ENCODE data around the gene SUMO2.
"Not testable (repeated sequence)": the region's sequence is repeated elsewhere in the genome, so short reads cannot be mapped to it uniquely, and the experiment has no call there.

Gene SUMO2

DNA sequence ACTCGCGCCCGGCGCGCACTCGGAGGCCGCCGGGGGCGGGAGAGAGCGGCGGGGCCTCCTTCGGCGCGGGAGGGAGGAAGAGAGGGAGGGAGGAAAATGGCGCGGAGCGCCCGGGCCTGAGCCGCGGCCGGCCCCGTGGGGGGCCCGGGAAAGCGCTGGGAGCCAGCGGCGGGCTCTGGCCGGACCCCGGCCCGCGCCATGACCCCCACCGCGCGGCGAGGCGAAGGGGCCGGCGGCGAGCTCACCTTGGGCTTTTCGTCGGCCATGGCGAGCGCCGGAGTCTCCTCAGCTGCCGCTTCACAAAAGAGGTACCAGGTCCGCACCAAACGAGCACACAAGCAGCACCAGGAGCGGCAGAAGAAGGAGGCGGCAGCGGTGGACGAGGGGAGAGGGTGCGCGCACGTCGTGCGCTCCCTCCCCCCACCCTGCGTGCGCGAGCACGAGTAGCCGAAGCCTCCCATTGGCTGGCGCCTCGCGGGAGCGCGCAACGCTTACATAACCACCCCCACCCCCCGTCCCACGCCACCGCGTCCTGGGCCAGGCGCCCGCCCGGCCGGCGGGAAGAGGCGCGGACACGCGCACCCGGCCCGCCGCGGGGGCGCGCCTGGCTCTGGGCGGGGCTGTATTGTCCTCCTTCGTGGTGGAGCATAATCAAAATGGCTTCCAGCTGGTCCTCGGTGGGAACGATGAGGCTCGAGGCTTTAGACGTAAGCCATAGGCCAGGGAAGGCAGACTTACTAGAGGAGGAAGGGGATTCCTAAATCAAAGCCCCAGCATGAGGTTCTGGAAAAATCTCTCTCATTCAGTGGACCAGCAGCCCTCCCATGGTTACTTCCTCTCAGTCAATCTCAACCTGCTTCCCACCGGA is at the start of gene SUMO2:
Gene SUMO2, minus strand, starts transcription at position 391 of the 868 bp plus-strand sequence. Its CDS starts 125 bp downstream, at position 266.
- peak; percentile 90 for ATAC-seq
- peak; percentile 97 for DNase-seq

DNA sequence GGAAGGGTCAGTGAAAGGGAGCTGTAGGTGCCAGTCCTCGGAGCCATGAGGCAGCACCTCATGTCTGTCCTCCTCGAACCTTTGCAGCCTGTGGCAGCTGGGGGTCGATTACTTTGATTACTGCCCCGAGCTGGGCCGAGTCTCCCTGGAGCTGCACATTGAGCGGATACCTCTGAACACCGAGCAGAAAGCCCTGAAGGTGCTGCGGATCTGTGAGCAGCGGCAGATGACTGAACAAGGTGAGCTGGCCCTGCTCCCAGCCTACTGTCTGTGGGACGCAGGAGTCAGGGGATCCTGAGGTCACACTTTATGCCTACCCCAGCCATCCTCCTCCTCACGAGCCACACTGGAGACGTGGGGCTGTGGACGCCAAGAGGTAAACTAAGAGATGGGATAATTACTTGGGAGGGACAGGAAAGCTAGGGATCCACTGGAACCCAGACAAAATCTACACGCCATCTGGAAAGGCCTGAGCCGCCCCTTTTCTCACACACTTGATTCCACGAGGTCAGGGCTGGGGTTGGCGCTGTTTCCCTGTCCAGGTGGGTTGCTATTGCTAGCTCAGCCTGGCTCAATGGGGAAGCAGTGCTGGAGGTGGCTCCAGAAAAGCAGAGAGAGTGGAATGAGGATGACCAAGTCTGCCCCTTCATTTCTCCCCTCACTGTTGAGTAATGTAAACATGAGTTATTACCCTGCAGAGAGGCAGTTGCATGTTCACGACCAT is 49.1 kb upstream of the SUMO2 start:
- DNase-seq, result no peak
- no peak for ATAC-seq

DNA sequence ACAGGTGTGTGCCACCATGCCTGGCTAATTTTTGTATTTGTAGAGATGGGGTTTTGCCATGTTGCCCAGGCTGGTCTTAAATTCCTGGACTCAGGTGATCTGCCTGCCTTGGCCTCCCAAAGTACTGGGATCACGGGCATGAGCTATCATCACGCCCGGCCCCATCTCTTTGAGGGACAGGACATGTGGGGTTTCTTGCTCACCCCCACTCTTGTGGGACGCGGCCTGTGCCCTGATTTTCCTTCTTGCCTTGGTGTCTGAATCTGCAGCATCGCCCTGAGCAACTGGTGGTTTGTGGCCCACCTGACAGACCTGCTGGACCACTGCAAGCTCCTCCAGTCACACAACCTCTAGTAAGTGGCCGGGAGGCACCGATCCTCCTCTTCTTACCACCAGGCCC is 48.3 kb upstream of the SUMO2 start:
- ATAC-seq, result no peak
- no peak for DNase-seq

DNA sequence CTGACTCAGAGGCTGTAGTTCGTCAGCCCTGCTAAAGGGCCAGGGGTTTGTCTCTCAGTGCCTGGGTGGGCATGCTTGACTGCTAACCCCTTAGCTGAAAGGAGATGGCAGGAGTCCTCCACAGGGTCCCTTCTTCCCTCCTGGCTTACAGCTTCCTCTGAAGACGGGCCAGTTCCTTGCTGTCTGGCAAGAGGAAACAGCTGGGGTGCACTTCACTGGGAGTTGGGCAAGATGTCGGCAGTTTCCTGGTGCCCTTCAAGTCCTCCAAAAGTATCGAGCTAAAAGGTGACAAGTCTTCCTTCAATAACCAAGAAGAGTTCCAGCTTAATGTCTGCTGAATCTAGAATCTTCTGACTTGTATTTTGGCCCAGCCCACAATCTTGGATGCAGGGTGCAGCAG is 46.1 kb upstream of the SUMO2 start:
- ATAC-seq, result no peak

DNA sequence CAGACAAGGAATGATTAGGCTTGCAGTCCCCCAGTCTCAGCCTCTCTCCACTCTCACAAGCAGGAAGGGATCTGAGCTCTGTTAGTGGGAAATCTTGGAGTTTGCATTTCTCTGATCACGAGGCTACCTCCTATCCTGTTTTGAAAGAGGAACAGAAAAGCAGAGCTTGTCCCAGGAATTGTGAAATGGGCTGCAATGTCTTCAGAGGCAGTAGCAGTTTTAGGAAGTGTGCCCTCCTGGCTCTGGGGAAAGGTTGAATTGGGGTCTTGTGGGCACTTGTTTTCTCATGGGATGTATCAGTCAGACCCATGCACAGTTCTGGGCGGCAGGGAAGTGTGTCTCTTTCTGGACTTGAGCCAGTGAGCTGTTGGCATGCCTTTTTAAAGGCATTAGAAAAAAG is 45.5 kb upstream of the SUMO2 start:
- DNase-seq, result no peak
- ATAC-seq, result no peak

More for the DNA sequence above, 46.1 kb upstream of the SUMO2 start:
- no peak for DNase-seq

DNA sequence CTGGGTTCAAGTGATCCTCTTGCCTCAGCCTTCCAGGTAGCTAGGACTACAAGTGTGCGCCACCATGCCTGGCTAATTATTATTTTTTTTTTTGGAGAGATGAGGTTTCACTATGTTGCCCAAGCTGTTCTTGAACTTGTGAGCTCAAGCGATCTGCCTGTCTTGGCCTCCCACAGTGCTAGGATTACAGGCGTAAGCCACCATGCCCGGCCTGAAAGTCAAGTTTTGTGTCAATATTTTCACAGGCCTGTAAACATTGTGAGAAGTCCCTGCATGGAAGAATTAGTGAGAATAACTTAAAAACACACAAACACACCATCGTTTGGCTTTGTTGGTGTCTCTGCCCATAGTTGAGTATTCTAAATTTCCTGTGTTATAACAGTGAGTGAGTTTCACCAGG is 45.0 kb upstream of the SUMO2 start:
- ATAC-seq, result no peak
- DNase-seq, result no peak

DNA sequence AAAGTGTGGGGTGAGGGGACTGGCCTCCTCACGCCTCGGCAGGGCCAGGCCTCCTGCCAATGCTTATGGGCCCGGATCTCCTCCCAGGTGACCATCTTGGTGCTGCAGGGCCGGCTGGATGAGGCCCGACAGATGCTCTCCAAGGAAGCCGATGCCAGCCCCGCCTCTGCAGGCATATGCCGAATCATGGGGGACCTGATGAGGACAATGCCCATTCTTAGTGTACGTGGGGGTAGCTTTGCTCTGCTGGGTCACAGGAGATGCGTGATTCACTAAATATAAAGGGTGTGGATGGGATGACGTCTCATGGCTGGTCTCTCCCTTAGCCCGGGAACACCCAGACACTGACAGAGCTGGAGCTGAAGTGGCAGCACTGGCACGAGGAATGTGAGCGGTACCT is 42.3 kb upstream of the SUMO2 start:
- no peak for ATAC-seq
- DNase-seq, result no peak

DNA sequence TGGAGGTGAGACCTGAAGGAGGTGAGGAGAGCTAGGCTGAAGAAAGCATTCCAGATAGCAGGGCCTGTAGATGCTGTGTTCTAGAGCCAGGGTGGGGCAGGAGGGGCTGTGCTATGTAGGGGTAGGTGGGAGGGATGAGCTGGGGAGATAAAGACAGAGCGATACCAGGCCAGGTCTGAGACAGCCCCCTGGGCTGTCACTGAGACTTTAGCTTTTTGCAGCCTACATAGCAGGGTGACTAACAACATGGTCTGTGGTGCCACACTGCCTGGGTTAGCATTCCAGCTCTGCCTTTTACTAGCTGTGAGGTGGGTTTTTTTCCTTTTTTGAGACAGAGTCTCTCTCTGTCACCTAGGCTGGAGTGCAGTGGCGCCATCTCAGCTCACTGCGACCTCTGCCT is 37.1 kb upstream of the SUMO2 start:
- ATAC-seq (no peak), DNase-seq (no peak)

DNA sequence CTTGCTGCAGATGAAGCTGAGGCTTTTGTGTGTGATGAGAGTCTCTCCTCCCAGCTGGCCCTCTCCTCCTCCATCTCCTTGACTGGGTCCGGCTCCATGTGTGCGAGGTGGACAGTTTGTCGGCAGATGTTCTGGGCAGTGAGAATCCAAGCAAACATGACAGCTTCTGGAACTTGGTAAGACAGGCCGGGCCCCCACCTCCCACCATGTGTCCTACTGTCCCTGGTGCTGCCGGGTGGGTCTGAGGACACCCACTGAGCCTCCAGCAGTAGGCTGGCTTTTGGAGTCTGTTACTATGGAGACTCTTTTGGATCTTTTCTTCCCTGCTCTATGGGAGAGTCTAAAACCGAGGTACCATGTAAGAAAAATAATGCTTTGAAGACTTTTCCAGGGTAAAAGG is 35.4 kb upstream of the SUMO2 start:
- no peak for ATAC-seq
- no peak for DNase-seq

DNA sequence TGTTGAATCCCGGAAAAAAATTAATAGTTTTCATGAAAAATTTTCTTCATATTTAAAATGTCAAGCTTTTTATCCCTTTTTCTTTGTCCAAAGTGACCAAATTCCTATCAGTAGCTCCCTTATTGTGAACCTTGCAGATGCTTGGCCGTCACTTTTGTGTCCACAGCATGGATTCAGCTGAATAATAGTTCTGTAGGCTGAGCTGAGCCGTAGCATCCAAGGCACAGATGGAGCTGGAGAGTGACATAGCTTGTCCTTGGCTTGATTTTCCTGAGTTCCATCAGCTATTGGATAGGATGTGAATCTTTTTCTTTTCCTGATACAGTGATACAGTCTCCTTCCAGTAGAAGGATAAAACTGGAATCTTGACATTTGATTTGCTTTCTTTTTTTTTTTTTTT is 26.3 kb upstream of the SUMO2 start:
- DNase-seq (no peak), ATAC-seq (no peak)

DNA sequence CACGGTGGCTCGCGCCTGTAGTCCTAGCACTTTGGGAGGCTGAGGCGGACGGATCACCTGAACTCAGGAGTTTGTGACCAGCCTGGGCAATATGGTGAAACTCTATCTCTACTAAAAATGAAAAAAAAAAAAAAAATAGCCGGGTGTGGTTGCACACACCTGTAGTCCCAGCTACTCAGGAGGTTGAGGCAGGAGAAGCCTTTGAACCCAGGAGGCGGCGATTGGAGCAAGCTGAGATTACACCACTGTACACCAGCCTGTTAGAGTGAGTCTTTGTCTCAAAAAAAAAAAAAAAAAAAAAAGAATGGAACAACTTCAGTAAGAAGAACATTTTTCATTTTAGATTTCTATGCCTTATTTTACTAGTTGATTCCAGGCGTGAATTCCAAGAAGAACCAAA is 25.4 kb upstream of the SUMO2 start:
- ATAC-seq (no peak), DNase-seq (no peak)

DNA sequence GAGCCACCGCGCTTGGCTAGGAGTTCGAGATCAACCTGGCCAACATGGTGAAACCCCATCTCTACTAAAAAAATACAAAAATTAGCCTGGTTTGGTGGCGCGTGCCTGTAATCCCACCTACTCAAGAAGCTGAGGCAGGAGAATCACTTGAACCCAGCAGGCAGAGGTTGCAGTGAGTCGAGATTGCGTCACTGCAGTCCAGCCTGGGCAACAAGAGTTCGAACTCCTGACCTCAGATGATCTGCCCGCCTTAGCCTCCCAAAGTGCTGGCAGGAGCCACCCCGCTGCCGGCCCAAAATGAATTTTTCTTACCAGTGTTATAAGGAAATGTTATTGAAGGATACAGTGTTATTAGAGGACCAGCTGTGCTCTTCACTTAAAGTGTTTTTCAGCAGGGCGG is 25.0 kb upstream of the SUMO2 start:
- no peak for DNase-seq
- no peak for ATAC-seq

DNA sequence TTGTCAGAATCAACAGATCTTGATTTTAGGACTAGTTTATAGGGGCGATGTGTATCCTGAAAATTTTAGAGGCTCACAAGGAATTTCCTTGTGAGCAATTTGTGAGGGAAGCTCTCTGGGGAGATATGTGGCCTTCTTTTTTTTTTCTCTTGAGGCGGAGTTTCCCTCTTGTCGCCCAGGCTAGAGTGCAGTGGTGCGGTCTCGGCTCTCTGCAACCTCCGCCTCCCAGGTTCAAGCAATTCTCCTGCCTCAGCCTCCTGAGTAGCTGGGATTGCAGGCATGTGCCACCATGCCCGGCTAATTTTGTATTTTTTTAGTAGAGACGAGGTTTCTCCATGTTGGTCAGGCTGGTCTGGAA is 24.3 kb upstream of the SUMO2 start:
- not testable (repeated sequence) for DNase-seq, ATAC-seq

DNA sequence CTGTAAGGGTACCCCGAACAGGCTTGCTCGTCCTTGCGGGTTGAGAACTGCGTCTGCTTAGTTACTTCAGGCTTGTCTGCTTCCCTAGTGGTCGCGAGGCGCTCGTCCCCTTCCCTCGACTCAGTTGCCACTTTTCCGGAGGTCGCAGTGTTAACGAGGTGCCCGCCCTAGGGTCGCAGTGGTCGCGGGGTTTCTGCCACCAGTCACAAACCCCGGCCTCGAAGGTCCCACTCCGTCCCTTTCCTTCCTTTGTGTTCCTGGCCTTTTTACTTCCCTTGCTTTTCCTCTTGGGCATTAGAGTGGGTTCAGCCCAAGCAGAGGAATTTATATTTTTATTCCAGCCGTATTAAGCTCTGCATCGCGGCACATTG is 23.0 kb upstream of the SUMO2 start:
- no peak for ATAC-seq
- no peak for DNase-seq

DNA sequence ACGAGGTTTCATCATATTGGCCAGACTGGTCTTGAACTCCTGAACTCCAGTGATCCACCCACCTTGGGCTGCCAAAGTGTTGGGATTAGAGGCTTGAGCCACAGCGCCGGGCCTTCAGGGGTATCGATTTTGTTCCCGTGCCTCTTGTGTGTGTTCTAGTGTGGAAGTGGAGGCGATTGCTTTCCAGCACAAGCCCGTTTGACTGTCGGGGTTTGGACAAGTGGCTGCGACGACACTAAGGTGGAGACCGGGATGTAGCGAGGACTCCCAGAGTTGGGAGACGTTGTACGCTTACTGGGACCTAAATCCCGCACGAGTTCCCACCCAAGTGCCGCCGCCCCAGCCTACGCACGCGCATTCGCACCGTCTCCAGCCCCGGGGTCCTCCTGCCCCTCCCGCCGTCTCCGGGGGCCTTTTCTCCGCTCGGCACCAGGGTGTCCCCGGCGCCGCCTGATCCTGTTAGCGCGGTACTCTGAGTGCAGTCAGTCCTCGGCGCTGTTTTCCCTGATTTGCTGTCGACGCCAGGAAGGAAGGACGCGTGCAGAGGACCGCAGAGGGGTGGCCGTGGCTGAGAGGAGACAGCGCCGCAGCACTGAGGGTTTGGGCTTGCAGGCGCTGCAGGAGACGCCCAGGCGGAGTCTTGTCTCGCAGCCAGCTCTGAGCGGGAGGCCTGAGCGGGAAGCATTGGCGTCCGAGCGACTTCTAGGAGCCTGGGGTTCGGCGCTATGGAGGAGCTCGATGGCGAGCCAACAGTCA is 22.5 kb upstream of the SUMO2 start, which contains the start of gene NUP85:
Gene NUP85, plus strand, starts transcription at position 643 of the 756 bp plus-strand sequence. Its CDS starts 83 bp downstream, at position 726.
- ATAC-seq, result peak; percentile 90
- DNase-seq, result peak; percentile 97

DNA sequence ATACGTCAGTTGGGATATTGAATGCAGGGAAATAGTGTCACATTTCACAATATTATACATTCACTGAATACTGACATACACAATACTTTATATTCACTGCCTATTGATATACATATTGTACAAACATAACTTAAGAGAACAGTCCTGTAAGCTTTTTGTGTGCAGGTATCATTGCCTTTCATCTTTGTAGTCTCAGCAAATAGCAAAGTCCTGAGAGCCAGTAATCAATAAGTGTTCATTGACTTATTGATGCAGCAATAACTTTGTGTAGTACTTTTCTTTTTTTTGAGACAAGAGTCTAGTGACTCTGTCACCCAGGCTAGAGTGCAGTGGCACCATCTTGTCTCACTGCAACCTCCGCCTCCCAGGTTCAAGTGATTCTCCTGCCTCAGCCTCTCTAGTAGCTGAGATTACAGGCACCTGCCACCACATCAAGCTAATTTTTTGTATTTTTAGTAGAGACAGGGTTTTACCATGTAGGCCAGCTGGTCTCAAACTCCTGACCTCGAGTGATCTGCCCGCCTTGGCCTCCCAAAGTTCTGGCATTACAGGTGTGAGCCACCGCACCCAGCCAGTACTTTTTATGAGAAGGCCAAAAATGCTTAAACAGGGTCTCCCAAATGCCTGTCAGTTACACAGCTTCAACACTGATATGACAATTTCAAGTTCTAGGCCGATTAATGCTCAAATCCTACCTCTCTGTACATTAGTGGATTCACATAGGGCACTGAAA is 17.3 kb upstream of the SUMO2 start:
- DNase-seq, result no peak
- ATAC-seq, result no peak

DNA sequence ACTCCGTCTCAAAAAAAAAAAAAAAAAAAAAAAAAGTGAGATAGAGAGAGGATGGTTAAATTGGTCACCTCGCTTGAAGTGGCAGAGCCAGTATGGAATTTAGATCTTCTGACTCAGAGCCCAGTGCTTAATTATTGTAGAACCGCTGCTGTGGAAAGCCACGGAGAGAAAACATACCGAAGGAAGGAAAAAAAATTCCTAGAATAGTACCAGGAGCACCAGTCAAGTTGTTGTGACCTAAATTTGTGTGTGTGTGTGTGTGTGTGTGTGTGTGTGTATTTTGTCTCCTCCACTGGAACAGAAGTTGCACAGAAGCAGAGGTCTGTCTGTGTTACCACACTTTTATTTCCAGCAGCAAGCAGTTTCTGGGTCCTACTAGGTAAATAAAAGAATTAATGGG is 12.1 kb upstream of the SUMO2 start:
- no peak for DNase-seq
- no peak for ATAC-seq

DNA sequence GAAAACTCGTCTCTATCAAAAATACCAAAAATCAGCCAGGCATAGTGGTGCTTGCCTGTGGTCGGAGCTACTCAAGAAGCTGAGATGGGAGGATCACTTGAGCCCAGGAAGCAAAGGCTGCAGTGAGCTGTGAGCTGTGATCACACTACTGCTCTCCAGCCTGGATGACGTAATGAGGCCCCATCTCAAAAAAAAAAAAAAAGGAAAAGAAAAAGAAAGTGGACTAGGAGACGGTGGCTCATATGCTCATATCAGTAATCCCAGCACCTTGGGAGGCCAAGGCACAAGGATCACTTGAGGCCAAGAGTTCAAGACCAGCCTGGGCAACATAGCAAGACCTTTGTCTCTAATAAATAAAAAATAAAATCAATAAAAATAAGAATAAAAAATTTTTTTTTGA is 8.8 kb upstream of the SUMO2 start:
- no peak for DNase-seq
- no peak for ATAC-seq

DNA sequence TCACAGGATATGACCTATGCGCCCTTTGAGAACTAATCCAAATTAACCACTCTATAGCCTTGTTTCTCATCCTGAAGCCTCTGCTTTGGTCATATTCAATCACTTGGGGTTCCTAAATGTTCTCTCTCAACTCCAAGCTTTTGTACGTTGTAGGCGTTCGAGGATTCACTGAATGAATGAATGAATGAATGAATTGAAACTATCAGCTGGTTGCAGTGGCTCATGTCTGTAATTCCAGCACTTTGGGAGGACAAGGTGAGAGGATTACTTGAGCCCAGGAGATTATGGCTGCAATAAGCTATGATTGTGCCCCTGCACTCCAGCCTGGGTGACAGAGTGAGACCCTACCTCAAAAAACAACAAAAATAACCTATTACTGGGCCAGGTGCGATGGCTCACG is 5.9 kb upstream of the SUMO2 start:
- DNase-seq (no peak), ATAC-seq (no peak)

DNA sequence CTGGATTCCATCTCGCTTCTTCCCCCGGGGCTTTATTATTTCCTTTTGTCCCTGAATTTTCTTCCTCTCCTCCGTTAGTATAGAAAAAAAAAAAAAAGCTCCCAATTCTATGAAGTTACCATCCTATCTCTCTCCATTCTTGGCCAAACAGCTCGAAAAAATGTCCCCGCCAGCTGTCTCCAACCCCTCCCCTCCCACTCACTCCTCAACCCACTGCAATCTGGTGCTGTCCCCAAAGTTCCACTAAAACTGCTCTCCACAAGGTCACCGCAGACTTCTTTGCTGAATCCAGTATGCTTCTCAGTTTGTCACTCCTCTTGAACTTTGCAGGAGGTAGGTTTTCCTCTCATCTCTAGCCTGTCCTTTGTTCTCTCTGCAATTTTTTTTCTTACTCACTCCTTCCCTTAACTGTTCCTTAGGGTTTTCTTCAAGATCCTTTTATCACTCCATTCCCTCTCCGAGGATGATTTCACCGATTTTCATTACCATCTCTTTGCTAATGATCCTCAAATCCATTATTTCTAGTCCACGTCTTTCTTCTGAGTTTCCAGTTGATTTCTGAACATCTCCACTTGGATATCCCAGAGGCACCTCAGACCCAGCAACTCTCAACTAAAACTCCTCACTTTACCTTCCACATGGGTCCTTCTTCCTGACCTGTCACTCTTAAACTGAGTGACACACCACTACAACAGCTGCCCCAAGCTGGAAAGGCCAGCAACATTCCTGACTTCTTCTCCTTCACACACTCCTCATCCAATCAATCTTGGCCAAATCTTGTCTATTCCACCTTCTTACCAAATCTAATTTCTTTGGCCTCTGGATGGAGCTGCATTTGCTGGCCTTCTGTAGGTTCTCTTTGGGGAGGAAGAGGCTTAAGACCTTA is 1.5 kb upstream of the SUMO2 start:
- DNase-seq (no peak), ATAC-seq (no peak)

DNA sequence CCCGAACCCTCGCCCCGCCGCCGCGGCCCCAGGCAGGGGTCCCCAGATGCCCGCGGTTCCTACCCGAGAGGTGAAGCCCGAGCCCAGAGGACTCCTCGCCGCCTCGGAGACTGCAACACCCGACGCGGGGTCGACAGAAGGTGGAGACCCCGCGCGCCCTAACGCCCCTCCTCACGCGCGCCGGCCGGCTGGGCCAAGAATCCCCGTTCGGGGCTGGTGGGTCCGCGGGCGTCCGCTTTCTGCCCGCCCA is 515 bp downstream of the SUMO2 start:
- DNase-seq (no peak), ATAC-seq (peak; percentile 19)

All from stimulated activated naive CD8-positive, alpha-beta T cell treated with anti-CD3 and anti-CD28 coated beads, Interleukin-15, Interleukin-2, amounts not matched to agents 100 U/mL and 50 U/mL, for 24 hours (primary cell).